Heart right ventricle (tissue), 16 donors: ENCODE measurements around the gene TSPAN9. TPM values are rescaled to one million over a fixed set of nuclear protein-coding genes. Genes with fewer than 3 reads are reported as not detected.

Experiments used
- ATAC-seq, 8 donors: fragments of 200-7000 bp; cut with Tn5 transposase; one replicate each; pipeline ENCODE4 v1.9.1; 2020; ENCODE audit warnings: mild to moderate bottlenecking in 8 of 8, moderate library complexity in 8 of 8, moderate number of reproducible peaks in 1 of 8
- DNase-seq, 2 donors: peaks; one replicate each; pipeline ENCODE4 v3.0.0-alpha.2; 2020
- H3K27ac ChIP-seq, 10 donors: fragments of 200-600 bp; sonication (generic) in 2 of 10; one replicate each; pipeline versions ENCODE4 v1.5.0 to v1.8.0; 2020 to 2022; ENCODE audit warnings: mild to moderate bottlenecking in 3 of 10
- H3K27me3 ChIP-seq, 7 donors: fragments of 200-600 bp; one replicate each; pipeline ENCODE4 v1.8.0; 2021 to 2022; ENCODE audit warnings: mild to moderate bottlenecking in 2 of 7
- H3K36me3 ChIP-seq, 9 donors: fragments of 200-600 bp; sonication (generic) in 1 of 9; one replicate each; pipeline versions ENCODE4 v1.5.0 to v1.8.0; 2020 to 2022; ENCODE audit warnings: mild to moderate bottlenecking in 2 of 9
- H3K4me1 ChIP-seq, 9 donors: fragments of 200-600 bp; sonication (generic) in 1 of 9; one replicate each; pipeline versions ENCODE4 v1.5.0 to v1.8.0; 2020 to 2022; ENCODE audit warnings: mild to moderate bottlenecking in 4 of 9
- H3K4me3 ChIP-seq, 10 donors: fragments of 200-600 bp; sonication (generic) in 2 of 10; one replicate each; pipeline versions ENCODE4 v1.5.0 to v1.8.0; 2020 to 2022; ENCODE audit warnings: mild to moderate bottlenecking in 7 of 10, moderate library complexity in 2 of 10
- H3K9me3 ChIP-seq, 11 donors: fragments of 200-600 bp in 10 of 11; sonication (generic) in 2 of 11; one replicate each; pipeline versions ENCODE4 v1.5.0 to v1.8.0; 2013 to 2022; ENCODE audit warnings: mild to moderate bottlenecking in 2 of 11, control low read depth in 1 of 11, moderate library complexity in 1 of 11
- WGBS, 2 donors: extraction: QIAGEN DNeasy Blood & Tissue Kit; methylation state at CpG; one replicate each; pipeline ENCODE4 v1.1.7; 2013; ENCODE audit warnings: inconsistent platforms in 1 of 2; 5-methylcytosine and 5-hydroxymethylcytosine counted together
- intact Hi-C, 10 donors: fragments of 100-400 bp; cut with DNase I; formaldehyde crosslinking; loops; one replicate each; pipeline versions ENCODE4 v1.11.1 to v1.14.2; 2022
- polyA plus RNA-seq, 2 donors: library from polyadenylated mRNA; stranded (reverse); fragments of 200-250 nt; gene quantifications; one replicate each; pipeline ENCODE4 v1.2.3, GENCODE V29; 2013
- total RNA-seq, 10 donors: library from RNA; stranded (reverse); fragmentation: NEBNext Ultra II Directional in 3 of 10; extraction: Animal tissue kit (Norgen Biotek cat#: 25700) in 3 of 10; gene quantifications; one replicate each; pipeline versions ENCODE4 v1.2.1 to v1.2.4, GENCODE V29; 2021 to 2023
- TF ChIP-seq, protein P1 (sequence below), 9 donors: fragments of 200-600 bp; sonication (generic) in 2 of 9; IDR thresholded peaks; one replicate each; pipeline versions ENCODE4 v1.5.0 to v1.8.0; 2021 to 2022; ENCODE audit warnings: antibody characterized with exemption in 9 of 9, mild to moderate bottlenecking in 5 of 9, moderate library complexity in 1 of 9
- donor health status: Arrhythmogenic right ventricular cardiomyopathy.
- donor health status: ischemic (EF 13 %, LVEDD 7.1; RV severe dilation, severe dysfunction).
- donor health status: healthy with polysubstance abuse.
- donor health status: DM: no; HTN: yes; CAD: no.
- donor health status: DM: no; HTN: no; CAD: no.
- donor health status: ischemic (EF 25% LVEDD 6.9; RV normal size, moderate dysfunction).
- donor health status: ischemic (EF 25% LVEDD 5.7; RV mildly dilated, moderate dysfunction).
- donor health status: healthy.
- donor health status: DM: yes; HTN: yes; CAD: no.
- donor health status: Ischemic cardiomyopathy.
- donor health status: ischemic (EF 35%, LVEDD 5.7; RV mildly dilated, moderate dysfunction).
- donor health status: nonischemic (EF 11% LVEDD 7.7; RV severe dilation, severe dysfunction).
- donor health status: DM: yes; HTN: yes; CAD: no.
- donor health status: PGD.
- donor health status: ischemic (EF 29% LVEDD 5.4; RV normal size, mild dysfunction).
- donor health status: nonischemic (EF 23%, LVEDD 6.1; RV moderate dilation, normal function).

Gene TSPAN9
- total and polyA plus RNA-seq, 12 donors = 63.0 to 401 (median 251) TPM

DNA sequence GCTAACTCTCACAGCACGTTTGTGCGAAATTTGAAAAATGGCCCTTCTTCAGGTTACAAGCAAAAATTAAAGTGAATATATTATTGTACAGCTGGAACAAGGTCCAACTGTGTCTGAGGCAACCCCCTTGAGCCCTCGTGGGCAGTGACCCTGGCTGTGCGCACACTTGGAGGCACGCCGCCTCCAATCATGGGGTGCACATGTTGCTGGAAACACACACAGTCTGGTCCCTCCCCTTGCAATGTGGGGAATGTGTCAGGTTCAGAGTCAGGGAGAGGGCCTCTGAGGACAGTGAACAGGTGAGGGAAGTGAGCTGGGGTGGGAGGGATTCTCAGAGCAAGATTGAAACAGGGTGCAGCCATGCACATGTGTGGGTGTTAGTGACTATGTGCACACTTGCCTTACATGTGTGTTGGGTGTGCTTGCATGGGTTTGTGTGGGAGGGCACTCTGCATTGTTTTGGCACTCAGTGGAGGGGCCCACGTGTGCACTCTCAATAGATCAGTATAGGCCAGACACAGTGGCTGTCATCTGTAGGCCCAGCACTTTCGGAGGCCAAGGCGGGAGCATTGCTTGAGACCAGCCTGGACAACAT lies 9.6 kb downstream of the TSPAN9 start:
- Histone ChIP-seq H3K36me3 (peaks cover 0 to 18% (median 0%) of the 10 kb centered on the region in 9 donors), H3K27me3 (no peaks in the 10 kb centered on the region), H3K4me1 (peaks cover 16 to 94% (median 74%) of the 10 kb centered on the region in 9 donors), H3K27ac (peak overlapping the region in 7 of 10 donors; percentile 24 to 90 (median 83)), H3K4me3 (no peak overlapping the region), H3K9me3 (no peaks in the 10 kb centered on the region)
- intact Hi-C loops = no loop called here
- TF ChIP-seq, protein P1, sequence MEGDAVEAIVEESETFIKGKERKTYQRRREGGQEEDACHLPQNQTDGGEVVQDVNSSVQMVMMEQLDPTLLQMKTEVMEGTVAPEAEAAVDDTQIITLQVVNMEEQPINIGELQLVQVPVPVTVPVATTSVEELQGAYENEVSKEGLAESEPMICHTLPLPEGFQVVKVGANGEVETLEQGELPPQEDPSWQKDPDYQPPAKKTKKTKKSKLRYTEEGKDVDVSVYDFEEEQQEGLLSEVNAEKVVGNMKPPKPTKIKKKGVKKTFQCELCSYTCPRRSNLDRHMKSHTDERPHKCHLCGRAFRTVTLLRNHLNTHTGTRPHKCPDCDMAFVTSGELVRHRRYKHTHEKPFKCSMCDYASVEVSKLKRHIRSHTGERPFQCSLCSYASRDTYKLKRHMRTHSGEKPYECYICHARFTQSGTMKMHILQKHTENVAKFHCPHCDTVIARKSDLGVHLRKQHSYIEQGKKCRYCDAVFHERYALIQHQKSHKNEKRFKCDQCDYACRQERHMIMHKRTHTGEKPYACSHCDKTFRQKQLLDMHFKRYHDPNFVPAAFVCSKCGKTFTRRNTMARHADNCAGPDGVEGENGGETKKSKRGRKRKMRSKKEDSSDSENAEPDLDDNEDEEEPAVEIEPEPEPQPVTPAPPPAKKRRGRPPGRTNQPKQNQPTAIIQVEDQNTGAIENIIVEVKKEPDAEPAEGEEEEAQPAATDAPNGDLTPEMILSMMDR (IDR thresholded peaks at IDR 0.05) = no peak
- WGBS, 2 donors = 86 to 90% methylated on average over 9 of the region's 9 CpGs
- ATAC-seq (no peak), DNase-seq (no peak)

DNA sequence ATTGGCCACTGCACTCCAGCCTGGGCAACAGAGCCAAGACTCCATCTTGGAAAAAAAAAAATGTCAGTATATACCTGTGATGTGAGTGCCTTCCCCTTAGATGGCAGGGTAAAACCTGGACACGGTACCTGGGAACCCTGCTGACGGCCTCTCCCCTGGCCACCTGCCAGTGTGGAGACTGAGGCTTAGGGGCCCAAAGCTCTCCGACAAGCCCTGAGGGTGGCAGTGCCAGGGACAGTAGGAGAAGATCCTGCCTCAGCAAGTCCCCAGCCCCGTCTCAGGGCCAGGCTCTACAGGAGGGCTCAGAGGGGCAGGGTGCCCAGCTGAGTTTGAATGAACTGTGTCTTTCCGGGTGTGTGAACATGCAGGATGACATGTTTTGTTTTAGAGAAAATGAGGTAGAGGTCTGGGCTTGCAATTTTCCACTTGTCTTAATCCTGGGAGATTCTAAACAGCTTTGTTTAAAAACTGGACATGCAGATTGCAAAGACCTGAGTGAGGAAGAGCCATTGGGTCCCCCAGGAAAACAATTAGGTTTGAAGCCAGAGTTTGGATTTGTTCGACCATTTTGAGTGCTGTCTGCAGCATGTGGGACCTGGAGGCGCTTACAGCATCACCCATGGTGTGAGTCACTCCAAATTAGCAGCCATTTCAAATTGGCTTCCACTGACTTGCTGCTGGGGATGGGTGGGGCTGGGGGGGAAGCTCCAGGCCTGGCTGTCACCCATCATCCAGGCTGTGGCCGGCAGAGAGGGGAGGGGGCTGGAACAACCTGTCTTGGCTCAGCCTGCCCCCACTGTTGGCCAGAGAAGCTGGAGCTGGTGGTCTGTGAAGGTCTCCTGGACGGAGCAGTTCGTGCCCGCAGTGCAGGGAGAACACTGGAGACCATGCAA lies 10.8 kb downstream of the TSPAN9 start:
- no peaks in the 10 kb centered on the region for H3K9me3 ChIP-seq
- H3K27ac ChIP-seq = peak overlapping the region in 4 of 10 donors; percentile 18 to 53 (median 35)
- ATAC-seq = no peak
- intact Hi-C loops = no loop called here
- TF ChIP-seq, protein P1 (IDR thresholded peaks at IDR 0.05) = no peak
- no peak overlapping the region for H3K4me3 ChIP-seq
- DNase-seq = no peak
- 81 to 85% methylated on average over 11 of the region's 11 CpGs for WGBS, 2 donors
- H3K4me1 ChIP-seq = peaks cover 16 to 95% (median 75%) of the 10 kb centered on the region in 9 donors
- peaks cover 0 to 30% (median 0%) of the 10 kb centered on the region in 9 donors for H3K36me3 ChIP-seq
- H3K27me3 ChIP-seq = no peaks in the 10 kb centered on the region

DNA sequence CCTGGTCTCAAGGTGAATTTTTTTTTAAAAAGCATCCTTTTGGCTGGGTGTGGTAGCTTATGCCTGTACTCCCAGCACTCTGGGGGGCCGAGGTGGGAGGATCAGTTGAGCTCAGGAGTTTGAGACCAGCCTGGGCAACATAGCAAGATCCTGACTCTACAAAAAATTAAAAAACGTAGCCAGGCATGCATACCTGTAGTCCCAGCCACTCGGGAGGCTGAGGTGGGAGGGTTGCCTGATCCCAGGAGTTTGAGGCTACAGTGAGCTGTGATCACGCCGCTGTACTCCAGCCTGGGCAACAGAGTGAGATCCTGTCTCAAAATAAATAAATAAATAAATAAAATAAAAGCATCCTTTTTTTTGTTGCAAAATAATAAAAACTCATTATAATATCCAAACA lies 12.4 kb downstream of the TSPAN9 start:
- no peaks in the 10 kb centered on the region for H3K9me3 ChIP-seq
- TF ChIP-seq, protein P1 (IDR thresholded peaks at IDR 0.05) = no peak
- WGBS, 2 donors = 97% methylated on average over 5 of the region's 5 CpGs
- DNase-seq (no peak), ATAC-seq (no peak)
- intact Hi-C loops = no loop called here
- H3K27ac ChIP-seq = no peak overlapping the region
- peaks cover 12 to 84% (median 59%) of the 10 kb centered on the region in 9 donors for H3K4me1 ChIP-seq
- peaks cover 0 to 28% (median 0%) of the 10 kb centered on the region in 9 donors for H3K36me3 ChIP-seq
- no peak overlapping the region for H3K4me3 ChIP-seq
- H3K27me3 ChIP-seq = no peaks in the 10 kb centered on the region

DNA sequence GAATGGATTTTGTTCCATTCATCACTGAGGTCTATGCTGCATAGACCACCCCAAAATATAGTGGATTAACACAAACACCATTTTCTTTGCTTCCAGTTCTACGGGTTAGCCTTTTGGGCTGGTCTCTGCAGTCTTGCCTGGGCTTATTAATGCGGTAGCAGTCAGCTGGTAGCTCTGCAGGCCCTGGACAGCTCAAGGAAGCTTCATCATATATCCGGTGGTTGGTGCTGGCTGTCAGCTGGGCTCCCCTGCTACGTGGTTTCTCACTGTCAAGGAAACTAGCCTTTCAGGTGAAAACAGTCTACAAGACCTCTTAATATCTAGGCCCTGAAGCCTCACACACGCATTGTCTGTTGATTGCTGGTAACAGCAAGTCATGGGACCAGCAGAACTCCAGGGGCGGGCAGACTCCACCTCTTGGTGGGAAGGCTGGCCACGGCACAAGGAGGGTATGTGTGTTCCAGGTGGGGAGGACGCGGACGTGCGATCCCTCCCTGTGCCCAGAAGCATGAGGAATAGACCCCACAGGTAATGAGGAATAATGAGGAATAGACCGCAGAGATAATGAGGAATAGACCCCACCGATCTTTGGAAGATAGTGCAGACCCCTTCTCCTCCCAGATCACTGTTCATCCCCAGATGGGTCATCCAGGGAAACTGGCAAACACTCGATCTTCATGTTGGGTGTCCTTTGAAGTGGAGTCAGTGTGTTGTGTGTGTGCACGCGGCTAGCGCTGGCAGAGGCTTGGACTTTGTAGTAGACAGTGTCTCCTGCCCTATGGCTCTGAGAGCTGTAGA lies 13.3 kb downstream of the TSPAN9 start:
- TF ChIP-seq, protein P1 (IDR thresholded peaks at IDR 0.05) = no peak
- H3K4me3 ChIP-seq = no peak overlapping the region
- WGBS, 2 donors = 84 to 87% methylated on average over 17 of the region's 17 CpGs
- peaks cover 0 to 25% (median 0%) of the 10 kb centered on the region in 9 donors for H3K36me3 ChIP-seq
- peaks cover 3 to 76% (median 50%) of the 10 kb centered on the region in 9 donors for H3K4me1 ChIP-seq
- DNase-seq = no peak
- intact Hi-C loops = no loop called here
- peak overlapping the region in 6 of 10 donors; percentile 5 to 55 (median 18) for H3K27ac ChIP-seq
- ATAC-seq = no peak
- H3K27me3 ChIP-seq = no peaks in the 10 kb centered on the region
- no peaks in the 10 kb centered on the region for H3K9me3 ChIP-seq
